Caco-2 (cell line): Measurements from ENCODE around the gene TMC1. TPM values are rescaled to one million over a fixed set of nuclear protein-coding genes. Genes with fewer than 3 reads are reported as not detected.

Source experiments
- BruUV-seq: library from RNA; stranded (reverse); fragments of 400-500 nt; replicated peaks from 2 replicates; lab custom pipeline; 2021; lab: Mats Ljungman, UMichigan
- CTCF ChIA-PET: fragments of 300-600 bp; sonication (Branson Sonifier 250); formaldehyde crosslinking; loops from one replicate; lab custom pipeline; 2022; ENCODE audit warnings: antibody characterized with exemption; lab: Charles Lee
- POLR2A ChIA-PET: fragments of 300-600 bp; sonication (Branson Sonifier 250); formaldehyde crosslinking; loops from one replicate; lab custom pipeline; 2022; ENCODE audit warnings: antibody characterized with exemption; lab: Charles Lee
- DNase-seq, 2 experiments: peaks; one replicate each; pipeline versions ENCODE4 v3.0.0 to v3.0.0-alpha.2; 2020 to 2022
- H3K27me3 ChIP-seq: replicated peaks from 2 replicates; pipeline ENCODE4 v1.6.0; 2011; ENCODE audit warnings: low read length; ENCODE audit not compliant: control insufficient read depth, insufficient read depth
- H3K36me3 ChIP-seq: 2 replicates; pipeline ENCODE4 v1.5.1; 2011; ENCODE audit warnings: low read length; ENCODE audit not compliant: control insufficient read depth, insufficient read depth
- H3K4me1 ChIP-seq: fragments of 250-450 bp; sonication (Bioruptor Pico); 2 replicates; pipeline ENCODE4 v1.5.1; 2020; ENCODE audit warnings: mild to moderate bottlenecking
- H3K4me3 ChIP-seq: 2 replicates; pipeline ENCODE4 v1.5.1; 2011; ENCODE audit warnings: low read depth, mild to moderate bottlenecking, control low read depth, low read length
- H3K9me3 ChIP-seq: fragments of 250-450 bp; sonication (Bioruptor Pico); 2 replicates; pipeline ENCODE4 v1.5.1; 2020; ENCODE audit warnings: mild to moderate bottlenecking, moderate library complexity
- H3K27ac Mint-ChIP-seq: one replicate; pipeline ENCODE4 v1.8.0; 2022; ENCODE audit warnings: mixed read lengths; ENCODE audit not compliant: unreplicated experiment
- H3K27me3 Mint-ChIP-seq: one replicate; pipeline ENCODE4 v1.8.0; 2022; ENCODE audit warnings: mixed read lengths; ENCODE audit not compliant: insufficient read depth, unreplicated experiment
- H3K36me3 Mint-ChIP-seq: one replicate; pipeline ENCODE4 v1.8.0; 2022; ENCODE audit warnings: mild to moderate bottlenecking, mixed read lengths; ENCODE audit not compliant: insufficient read depth, unreplicated experiment
- H3K4me1 Mint-ChIP-seq: one replicate; pipeline ENCODE4 v1.8.0; 2022; ENCODE audit warnings: low read depth, mixed read lengths; ENCODE audit not compliant: unreplicated experiment
- H3K4me3 Mint-ChIP-seq: one replicate; pipeline ENCODE4 v1.8.0; 2022; ENCODE audit warnings: mild to moderate bottlenecking, moderate library complexity, mixed read lengths; ENCODE audit not compliant: unreplicated experiment
- H3K9me3 Mint-ChIP-seq: one replicate; pipeline ENCODE4 v1.8.0; 2022; ENCODE audit warnings: mixed read lengths; ENCODE audit not compliant: unreplicated experiment
- intact Hi-C: fragments of 100-400 bp; cut with micrococcal nuclease; formaldehyde crosslinking; loops from one replicate; pipeline ENCODE4 v1.10.0; 2022; ENCODE audit not compliant: unreplicated experiment
- total RNA-seq: library from RNA; stranded (reverse); gene quantifications from 2 replicates; pipeline ENCODE4 v1.2.3, GENCODE V29; 2022
- TF ChIP-seq, protein P1 (sequence below), 2 experiments: fragments of 200-600 bp in 1 of 2; IDR thresholded peaks; 1 replicate in 1 of 2; 2 replicates in 1 of 2; pipeline versions ENCODE4 v1.5.1 to v1.8.0; 2011 to 2022; ENCODE audit warnings: antibody characterized with exemption in 1 of 2, control low read depth in 1 of 2, inconsistent platforms in 1 of 2, low read depth in 1 of 2, low read length in 1 of 2, mild to moderate bottlenecking in 1 of 2, moderate library complexity in 1 of 2; ENCODE audit not compliant: insufficient read depth in 1 of 2, severe bottlenecking in 1 of 2, unreplicated experiment in 1 of 2

Gene TMC1
- total RNA-seq, 1 experiment from 2014 or later: not detected

DNA sequence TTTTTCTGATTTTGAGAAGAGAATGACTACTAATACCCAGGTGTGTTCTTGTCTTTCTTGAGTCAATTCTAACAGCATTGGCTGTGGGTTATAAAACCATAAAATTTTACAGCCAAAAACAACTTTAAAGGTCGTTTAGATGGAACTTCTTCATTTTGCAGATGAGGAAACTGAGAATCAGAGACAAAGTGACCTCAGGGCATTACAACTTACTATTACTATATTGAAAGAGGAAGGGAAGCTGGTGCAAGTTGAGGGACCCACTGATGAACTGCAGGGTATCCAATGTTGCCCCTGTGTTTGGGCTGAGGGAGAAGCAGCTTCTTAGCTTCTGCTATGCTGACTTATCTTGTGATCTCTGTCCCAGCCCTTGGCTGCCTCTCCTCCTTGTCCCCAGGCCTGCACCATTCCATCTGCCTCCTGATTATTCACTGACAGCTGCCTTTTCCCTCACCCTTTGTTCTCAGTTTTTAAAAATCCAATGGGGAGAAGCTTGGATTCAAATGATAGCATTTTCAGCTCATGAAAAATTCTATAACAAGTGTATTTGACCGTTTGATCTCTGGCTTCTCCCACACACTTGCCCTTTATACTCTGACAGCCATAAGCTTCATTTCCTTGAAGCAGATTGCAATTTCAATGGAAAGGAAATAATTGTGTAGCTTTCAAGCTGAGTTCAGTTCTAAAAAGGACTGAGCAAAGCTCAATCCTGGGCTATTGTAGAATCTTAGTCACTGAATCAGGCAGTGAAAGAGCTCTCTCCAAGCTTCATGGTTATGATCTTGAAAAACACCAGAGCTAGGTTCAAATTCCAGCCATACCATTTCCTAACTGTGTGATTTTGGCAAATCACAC is 68.5 kb downstream of the TMC1 start:
- CTCF ChIA-PET: no interaction called here
- no TSS peak for BruUV-seq
- H3K27ac Mint-ChIP-seq: peak overlapping the region; percentile 73
- no peak overlapping the region for H3K4me3 Mint-ChIP-seq
- POLR2A ChIA-PET: interaction anchor here (0.8 kb wide), 1 partner anchor 224 kb away, joined by 3 read pairs; the partner anchor contains the start of gene ZFAND5
- peaks cover 22% of the 10 kb centered on the region for H3K4me1 Mint-ChIP-seq
- Histone ChIP-seq H3K36me3 (no peaks in the 10 kb centered on the region), H3K4me1 (no peaks in the 10 kb centered on the region), H3K27me3 (no peaks in the 10 kb centered on the region), H3K4me3 (no peak overlapping the region), H3K9me3 (no peaks in the 10 kb centered on the region)
- no peaks in the 10 kb centered on the region for H3K9me3 Mint-ChIP-seq
- DNase-seq: peak in 1 of 2 experiments; percentile 21
- no peaks in the 10 kb centered on the region for H3K27me3 Mint-ChIP-seq
- intact Hi-C loops: loop anchor here (5.0 to 10.0 kb wide), 2 partner anchors 115 to 293 kb away; no protein-coding TSS in a partner anchor
- H3K36me3 Mint-ChIP-seq: no peaks in the 10 kb centered on the region
- TF ChIP-seq, protein P1, sequence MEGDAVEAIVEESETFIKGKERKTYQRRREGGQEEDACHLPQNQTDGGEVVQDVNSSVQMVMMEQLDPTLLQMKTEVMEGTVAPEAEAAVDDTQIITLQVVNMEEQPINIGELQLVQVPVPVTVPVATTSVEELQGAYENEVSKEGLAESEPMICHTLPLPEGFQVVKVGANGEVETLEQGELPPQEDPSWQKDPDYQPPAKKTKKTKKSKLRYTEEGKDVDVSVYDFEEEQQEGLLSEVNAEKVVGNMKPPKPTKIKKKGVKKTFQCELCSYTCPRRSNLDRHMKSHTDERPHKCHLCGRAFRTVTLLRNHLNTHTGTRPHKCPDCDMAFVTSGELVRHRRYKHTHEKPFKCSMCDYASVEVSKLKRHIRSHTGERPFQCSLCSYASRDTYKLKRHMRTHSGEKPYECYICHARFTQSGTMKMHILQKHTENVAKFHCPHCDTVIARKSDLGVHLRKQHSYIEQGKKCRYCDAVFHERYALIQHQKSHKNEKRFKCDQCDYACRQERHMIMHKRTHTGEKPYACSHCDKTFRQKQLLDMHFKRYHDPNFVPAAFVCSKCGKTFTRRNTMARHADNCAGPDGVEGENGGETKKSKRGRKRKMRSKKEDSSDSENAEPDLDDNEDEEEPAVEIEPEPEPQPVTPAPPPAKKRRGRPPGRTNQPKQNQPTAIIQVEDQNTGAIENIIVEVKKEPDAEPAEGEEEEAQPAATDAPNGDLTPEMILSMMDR (IDR thresholded peaks at IDR 0.05; ENCODE audit: insufficient read depth in 1 of 2, low read depth in 1 of 2, low read length in 1 of 2, severe bottlenecking in 1 of 2, unreplicated experiment in 1 of 2): no peak

DNA sequence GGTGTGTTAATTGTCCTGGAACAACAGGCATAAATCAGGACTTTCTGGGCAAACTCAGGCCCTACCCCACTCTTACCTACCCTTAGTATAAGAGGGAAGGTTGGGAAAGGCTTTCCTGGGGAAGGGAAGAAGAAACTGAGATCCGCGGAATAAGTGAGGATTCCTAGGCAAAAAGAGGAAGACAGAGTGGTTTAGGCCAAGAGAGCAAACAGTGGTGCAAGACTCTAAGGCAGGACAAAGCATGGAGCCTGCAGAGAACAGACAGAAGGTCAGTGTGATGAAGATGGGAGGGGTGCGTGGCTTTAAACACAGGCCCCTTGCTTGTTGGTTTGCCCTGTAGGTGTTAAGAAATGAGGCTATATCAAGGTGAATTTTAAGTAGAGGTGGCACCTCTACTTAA is 69.4 kb downstream of the TMC1 start:
- POLR2A ChIA-PET: no interaction called here
- H3K4me1 ChIP-seq: no peaks in the 10 kb centered on the region
- intact Hi-C loops: loop anchor here (5.0 to 10.0 kb wide), 2 partner anchors 116 to 294 kb away; no protein-coding TSS in a partner anchor
- H3K27me3 ChIP-seq: no peaks in the 10 kb centered on the region
- Mint-ChIP-seq H3K36me3 (no peaks in the 10 kb centered on the region), H3K4me1 (peaks cover 14% of the 10 kb centered on the region), H3K27me3 (no peaks in the 10 kb centered on the region), H3K4me3 (no peak overlapping the region), H3K27ac (peak overlapping the region; percentile 73), H3K9me3 (no peaks in the 10 kb centered on the region)
- no peak overlapping the region for H3K4me3 ChIP-seq
- no peaks in the 10 kb centered on the region for H3K9me3 ChIP-seq
- CTCF ChIA-PET: no interaction called here
- TF ChIP-seq, protein P1 (IDR thresholded peaks at IDR 0.05; ENCODE audit: insufficient read depth in 1 of 2, low read depth in 1 of 2, low read length in 1 of 2, severe bottlenecking in 1 of 2, unreplicated experiment in 1 of 2): no peak
- H3K36me3 ChIP-seq: no peaks in the 10 kb centered on the region
- DNase-seq: no peak
- no TSS peak for BruUV-seq

DNA sequence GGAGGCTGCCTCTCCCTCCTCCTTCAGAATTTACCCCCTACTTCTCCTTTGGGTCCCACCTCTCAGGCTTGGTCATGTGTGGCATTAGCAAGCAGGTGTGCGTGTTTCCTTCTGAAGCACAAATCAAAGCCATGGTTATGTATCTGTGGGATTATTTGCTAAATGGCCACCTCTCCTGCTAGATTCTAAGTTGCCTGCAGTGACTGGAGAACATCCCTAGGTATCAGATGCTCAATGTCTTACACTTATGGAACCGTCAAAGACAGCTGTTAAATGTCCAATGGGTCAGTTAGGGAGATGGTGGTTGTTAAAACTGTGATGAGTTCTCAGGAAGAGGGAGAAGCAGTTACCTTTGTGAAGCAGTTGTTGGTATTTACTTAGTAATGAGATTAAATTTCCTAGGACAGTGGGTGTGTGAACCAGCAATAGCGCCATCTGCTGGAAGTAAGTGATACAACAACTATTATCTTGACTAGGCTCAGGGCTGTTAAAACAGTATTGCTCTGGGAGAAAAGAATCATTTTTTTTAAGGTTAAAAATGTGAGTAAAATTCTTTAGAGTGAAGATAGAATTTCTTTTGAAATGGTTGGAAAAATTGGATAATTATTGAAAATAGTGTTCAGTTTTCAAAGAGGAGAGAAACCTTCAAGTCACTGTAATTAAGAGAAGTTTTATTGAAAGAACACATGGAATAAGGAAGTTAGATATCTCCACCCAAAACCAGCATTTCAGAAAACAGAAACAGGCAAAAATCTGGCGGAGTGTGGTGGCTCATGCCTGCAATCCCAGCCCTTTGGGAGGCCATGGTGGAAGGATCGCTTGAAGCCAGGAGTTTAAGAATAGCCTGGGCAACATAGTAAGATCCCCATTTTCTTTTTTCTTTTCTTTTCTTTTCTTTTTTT is 71.3 kb downstream of the TMC1 start:
- Mint-ChIP-seq H3K27me3 (no peaks in the 10 kb centered on the region), H3K4me1 (peaks cover 14% of the 10 kb centered on the region), H3K4me3 (no peak overlapping the region), H3K27ac (no peak overlapping the region), H3K9me3 (no peaks in the 10 kb centered on the region), H3K36me3 (no peaks in the 10 kb centered on the region)
- CTCF ChIA-PET: interaction anchor here (0.6 kb wide), 1 partner anchor 128 kb away, joined by 4 read pairs; no protein-coding TSS in a partner anchor
- Histone ChIP-seq H3K36me3 (no peaks in the 10 kb centered on the region), H3K4me3 (no peak overlapping the region), H3K9me3 (no peaks in the 10 kb centered on the region), H3K4me1 (no peaks in the 10 kb centered on the region), H3K27me3 (no peaks in the 10 kb centered on the region)
- TF ChIP-seq, protein P1 (IDR thresholded peaks at IDR 0.05; ENCODE audit: insufficient read depth in 1 of 2, low read depth in 1 of 2, low read length in 1 of 2, severe bottlenecking in 1 of 2, unreplicated experiment in 1 of 2): peak in 1 of 2 experiments; percentile 25
- POLR2A ChIA-PET: no interaction called here
- peak in 1 of 2 experiments; percentile 3 for DNase-seq
- intact Hi-C loops: loop anchor here (2.0 to 10.0 kb wide), 5 partner anchors 38 to 312 kb away; partner anchors contain the start of gene ZFAND5
- BruUV-seq: no TSS peak
